Keratinocyte (primary cell): ENCODE data around the gene TFPT. TPM values are rescaled to one million over a fixed set of nuclear protein-coding genes. Genes with fewer than 3 reads are reported as not detected.

Experiments
- DNase-seq: peaks from one replicate; pipeline ENCODE4 v3.0.0-alpha.2; 2011; ENCODE audit warnings: low read depth, missing footprints, low spot score
- FAIRE-seq: peaks from 2 replicates; lab custom pipeline; 2011; peaks lifted over from hg19 to GRCh38; lab: Jason Lieb, UNC
- H2AFZ ChIP-seq: 2 replicates; pipeline ENCODE4 v1.6.0; 2012; ENCODE audit warnings: low read length, control low read depth, inconsistent platforms; ENCODE audit not compliant: control insufficient read depth
- H3K27ac ChIP-seq: 2 replicates; pipeline ENCODE4 v1.5.1; 2011; ENCODE audit warnings: low read length; ENCODE audit not compliant: control insufficient read depth, insufficient read depth
- H3K27me3 ChIP-seq: 3 replicates; pipeline ENCODE4 v1.6.0; 2011; ENCODE audit warnings: low read length; ENCODE audit not compliant: control insufficient read depth, insufficient read depth; ENCODE audit errors: extremely low read depth
- H3K36me3 ChIP-seq, 2 experiments: 2 replicates in 1 of 2; 3 replicates in 1 of 2; pipeline ENCODE4 v1.5.1; 2011; ENCODE audit warnings: low read length in 2 of 2, mild to moderate bottlenecking in 1 of 2; ENCODE audit not compliant: control insufficient read depth in 2 of 2, insufficient read depth in 2 of 2; ENCODE audit errors: extremely low read depth in 1 of 2
- H3K4me1 ChIP-seq: 3 replicates; pipeline ENCODE4 v1.5.1; 2011; ENCODE audit warnings: low read length; ENCODE audit not compliant: control insufficient read depth, insufficient read depth; ENCODE audit errors: extremely low read depth
- H3K4me2 ChIP-seq: 3 replicates; pipeline ENCODE4 v1.6.0; 2011; ENCODE audit warnings: low read depth, low read length; ENCODE audit not compliant: control insufficient read depth, insufficient read depth; ENCODE audit errors: extremely low read depth
- H3K4me3 ChIP-seq, 3 experiments: fragments of 200-600 bp in 1 of 3; sonication (generic) in 1 of 3; 2 replicates in 2 of 3; 3 replicates in 1 of 3; pipeline ENCODE4 v1.5.1; 2011 to 2016; ENCODE audit warnings: low read length in 3 of 3, mild to moderate bottlenecking in 3 of 3, control low read depth in 2 of 3, inconsistent platforms in 1 of 3, low read depth in 1 of 3, mixed read lengths in 1 of 3, mixed run types in 1 of 3, moderate library complexity in 1 of 3; ENCODE audit not compliant: control insufficient read depth in 2 of 3, insufficient read depth in 2 of 3; ENCODE audit errors: extremely low read depth in 1 of 3
- H3K79me2 ChIP-seq: 2 replicates; pipeline ENCODE4 v1.6.0; 2012; ENCODE audit warnings: low read length; ENCODE audit not compliant: control insufficient read depth, insufficient read depth
- H3K9ac ChIP-seq: 3 replicates; pipeline ENCODE4 v1.6.0; 2011; ENCODE audit warnings: low read length; ENCODE audit not compliant: control insufficient read depth, insufficient read depth; ENCODE audit errors: extremely low read depth
- H3K9me1 ChIP-seq: 3 replicates; pipeline ENCODE4 v1.6.0; 2011; ENCODE audit warnings: low read length; ENCODE audit not compliant: control insufficient read depth, insufficient read depth; ENCODE audit errors: extremely low read depth
- H3K9me3 ChIP-seq: 2 replicates; pipeline ENCODE4 v1.5.1; 2012; ENCODE audit warnings: low read depth, low read length; ENCODE audit not compliant: control insufficient read depth
- H4K20me1 ChIP-seq: 3 replicates; pipeline ENCODE4 v1.6.0; 2011; ENCODE audit warnings: low read length; ENCODE audit not compliant: control insufficient read depth, insufficient read depth; ENCODE audit errors: extremely low read depth
- CTCF ChIP-seq, 3 experiments: IDR thresholded peaks in 1 of 3; conservative IDR thresholded peaks in 1 of 3; optimal IDR thresholded peaks in 1 of 3; 2 replicates in 2 of 3; 3 replicates in 1 of 3; pipeline versions ENCODE3 to v1.5.1; 2011; ENCODE audit warnings: low read length in 3 of 3, mild to moderate bottlenecking in 3 of 3, moderate library complexity in 2 of 3, control low read depth in 1 of 3, inconsistent platforms in 1 of 3; ENCODE audit not compliant: insufficient read depth in 2 of 3; ENCODE audit errors: extremely low read depth in 1 of 3
- EZH2 ChIP-seq: IDR thresholded peaks from one replicate; pipeline ENCODE4 v1.6.1; 2012; ENCODE audit warnings: inconsistent platforms, mild to moderate bottlenecking, low read length, moderate library complexity
- dilution Hi-C: fragments of 300-500 bp; cut with MboI; formaldehyde crosslinking; loops from one replicate; pipeline ENCODE4 v1.7.0; 2020; ENCODE audit warnings: low sequenced_read_pairs; ENCODE audit not compliant: extremely low pct_ligation_motif_present
- polyA plus RNA-seq, 5 experiments: library from polyadenylated mRNA; depleted of rRNA in 3 of 5; stranded (reverse) in 3 of 5; stranded (forward) in 1 of 5; unstranded in 1 of 5; fragments of >200 nt; gene quantifications; 1 replicate in 1 of 5; 2 replicates in 3 of 5; 3 replicates in 1 of 5; pipeline versions ENCODE4 v1.2.1 to v1.2.3, GENCODE V29; 2011 to 2012; ENCODE audit warnings: missing spikeins in 2 of 5, low read depth in 1 of 5, low replicate concordance in 1 of 5

TFPT gene
- polyA plus RNA-seq, 1 donor (not counting 4 experiments of a cell fraction or from before 2014, with no cell fraction given): 6.8 TPM

GRCh38 chr19:54154603-54155345 is 39.3 kb upstream of the TFPT start:
- no peak for FAIRE-seq
- no peaks in the 10 kb centered on the region for H3K9me1 ChIP-seq
- peaks cover 9% of the 10 kb centered on the region for H4K20me1 ChIP-seq
- dilution Hi-C loops: no loop called here
- H3K36me3 ChIP-seq: peaks cover 38 to 44% of the 10 kb centered on the region in 2 experiments
- no peak overlapping the region for H2AFZ ChIP-seq
- DNase-seq: no peak
- H3K4me1 ChIP-seq: peaks cover 10% of the 10 kb centered on the region
- H3K27ac ChIP-seq: no peak overlapping the region
- no peaks in the 10 kb centered on the region for H3K27me3 ChIP-seq
- H3K4me3 ChIP-seq: no peak overlapping the region
- H3K79me2 ChIP-seq: peaks cover 7% of the 10 kb centered on the region
- no peaks in the 10 kb centered on the region for H3K9me3 ChIP-seq
- no peak for TF ChIP-seq EZH2
- TF ChIP-seq CTCF (optimal IDR thresholded peaks at IDR 0.05 in 1 of 3, IDR thresholded peaks at IDR 0.05 in 1 of 3, conservative IDR thresholded peaks at IDR 0.05 in 1 of 3; ENCODE audit: extremely low read depth in 1 of 3, insufficient read depth in 2 of 3, low read length in 3 of 3): no peak
- no peak overlapping the region for H3K9ac ChIP-seq
- H3K4me2 ChIP-seq: no peak overlapping the region

- DNase-seq (no peak), FAIRE-seq (no peak)
- peaks cover 9% of the 10 kb centered on the region for H3K4me1 ChIP-seq
- H4K20me1 ChIP-seq: peaks cover 9% of the 10 kb centered on the region
- no peaks in the 10 kb centered on the region for H3K9me3 ChIP-seq
- no peak for TF ChIP-seq EZH2
- no peak for TF ChIP-seq CTCF (optimal IDR thresholded peaks at IDR 0.05 in 1 of 3, IDR thresholded peaks at IDR 0.05 in 1 of 3, conservative IDR thresholded peaks at IDR 0.05 in 1 of 3; ENCODE audit: extremely low read depth in 1 of 3, insufficient read depth in 2 of 3, low read length in 3 of 3)
- H3K27ac ChIP-seq: no peak overlapping the region
- no peaks in the 10 kb centered on the region for H3K9me1 ChIP-seq
- dilution Hi-C loops: no loop called here
- H3K4me3 ChIP-seq: no peak overlapping the region
- no peak overlapping the region for H2AFZ ChIP-seq
- peaks cover 6% of the 10 kb centered on the region for H3K79me2 ChIP-seq
- peaks cover 46 to 54% of the 10 kb centered on the region in 2 experiments for H3K36me3 ChIP-seq
- no peaks in the 10 kb centered on the region for H3K27me3 ChIP-seq
- H3K9ac ChIP-seq: no peak overlapping the region
- no peak overlapping the region for H3K4me2 ChIP-seq
Observed at GRCh38 chr19:54153731-54154326, 38.4 kb upstream of the TFPT start.
